GM18873 (cell line): Measurements from ENCODE around the gene SLN.

Experiments
- ATAC-seq: cut with Tn5 transposase; IDR thresholded peaks from one replicate; pipeline ENCODE4 v1.9.1; 2021; ENCODE audit warnings: mild to moderate bottlenecking, moderate library complexity, moderate number of reproducible peaks; ENCODE audit not compliant: unreplicated experiment, low FRiP score

Gene SLN

GRCh38 chr11:107689317-107690202 is 22.3 kb downstream of the SLN start:
- ATAC-seq: no peak

GRCh38 chr11:107688322-107688918 is 23.4 kb downstream of the SLN start:
- no peak for ATAC-seq

- no peak for ATAC-seq
These were observed 28.0 kb downstream of the SLN start for GRCh38 chr11:107683807-107684206.

- no peak for ATAC-seq
These were observed 28.8 kb downstream of the SLN start for GRCh38 chr11:107683061-107683460.

GRCh38 chr11:107682572-107682971 is 29.3 kb downstream of the SLN start:
- ATAC-seq: no peak

- ATAC-seq: no peak
These were observed 29.7 kb downstream of the SLN start for GRCh38 chr11:107682171-107682570.

- ATAC-seq: no peak
These were observed 32.4 kb downstream of the SLN start for GRCh38 chr11:107679255-107680024.

- no peak for ATAC-seq
These were observed 33.3 kb downstream of the SLN start for GRCh38 chr11:107678632-107678971.

- ATAC-seq: no peak
These were observed 33.8 kb downstream of the SLN start for GRCh38 chr11:107677924-107678631.

- ATAC-seq: no peak
These were observed 35.4 kb downstream of the SLN start for GRCh38 chr11:107676336-107677057.

- no peak for ATAC-seq
These were observed 36.0 kb downstream of the SLN start for GRCh38 chr11:107675902-107676301.

- no peak for ATAC-seq
These were observed 41.8 kb downstream of the SLN start for GRCh38 chr11:107669893-107670601.

- ATAC-seq: no peak
These were observed 42.6 kb downstream of the SLN start for GRCh38 chr11:107669191-107669740.

GRCh38 chr11:107666911-107667613 is 44.8 kb downstream of the SLN start:
- no peak for ATAC-seq

GRCh38 chr11:107665018-107665417 is 46.8 kb downstream of the SLN start:
- ATAC-seq: no peak

GRCh38 chr11:107661656-107662055 is 50.2 kb downstream of the SLN start:
- ATAC-seq: no peak

- ATAC-seq: no peak
These were observed 51.8 kb downstream of the SLN start for GRCh38 chr11:107660066-107660465.

- no peak for ATAC-seq
These were observed 52.5 kb downstream of the SLN start for GRCh38 chr11:107659310-107659709.
